Caco-2 (cell line): ENCODE data around the gene KIAA0319L. TPM values are rescaled to one million over a fixed set of nuclear protein-coding genes. Genes with fewer than 3 reads are reported as not detected.

Experiments used
- BruUV-seq: library from RNA; stranded (reverse); fragments of 400-500 nt; replicated peaks from 2 replicates; lab custom pipeline; 2021; lab: Mats Ljungman, UMichigan
- CTCF ChIA-PET: fragments of 300-600 bp; sonication (Branson Sonifier 250); formaldehyde crosslinking; loops from one replicate; lab custom pipeline; 2022; ENCODE audit warnings: antibody characterized with exemption; lab: Charles Lee
- POLR2A ChIA-PET: fragments of 300-600 bp; sonication (Branson Sonifier 250); formaldehyde crosslinking; loops from one replicate; lab custom pipeline; 2022; ENCODE audit warnings: antibody characterized with exemption; lab: Charles Lee
- DNase-seq, 2 experiments: peaks; one replicate each; pipeline versions ENCODE4 v3.0.0 to v3.0.0-alpha.2; 2020 to 2022
- H3K27me3 ChIP-seq: replicated peaks from 2 replicates; pipeline ENCODE4 v1.6.0; 2011; ENCODE audit warnings: low read length; ENCODE audit not compliant: control insufficient read depth, insufficient read depth
- H3K36me3 ChIP-seq: 2 replicates; pipeline ENCODE4 v1.5.1; 2011; ENCODE audit warnings: low read length; ENCODE audit not compliant: control insufficient read depth, insufficient read depth
- H3K4me1 ChIP-seq: fragments of 250-450 bp; sonication (Bioruptor Pico); 2 replicates; pipeline ENCODE4 v1.5.1; 2020; ENCODE audit warnings: mild to moderate bottlenecking
- H3K4me3 ChIP-seq: 2 replicates; pipeline ENCODE4 v1.5.1; 2011; ENCODE audit warnings: low read depth, mild to moderate bottlenecking, control low read depth, low read length
- H3K9me3 ChIP-seq: fragments of 250-450 bp; sonication (Bioruptor Pico); 2 replicates; pipeline ENCODE4 v1.5.1; 2020; ENCODE audit warnings: mild to moderate bottlenecking, moderate library complexity
- H3K27ac Mint-ChIP-seq: one replicate; pipeline ENCODE4 v1.8.0; 2022; ENCODE audit warnings: mixed read lengths; ENCODE audit not compliant: unreplicated experiment
- H3K27me3 Mint-ChIP-seq: one replicate; pipeline ENCODE4 v1.8.0; 2022; ENCODE audit warnings: mixed read lengths; ENCODE audit not compliant: insufficient read depth, unreplicated experiment
- H3K36me3 Mint-ChIP-seq: one replicate; pipeline ENCODE4 v1.8.0; 2022; ENCODE audit warnings: mild to moderate bottlenecking, mixed read lengths; ENCODE audit not compliant: insufficient read depth, unreplicated experiment
- H3K4me1 Mint-ChIP-seq: one replicate; pipeline ENCODE4 v1.8.0; 2022; ENCODE audit warnings: low read depth, mixed read lengths; ENCODE audit not compliant: unreplicated experiment
- H3K4me3 Mint-ChIP-seq: one replicate; pipeline ENCODE4 v1.8.0; 2022; ENCODE audit warnings: mild to moderate bottlenecking, moderate library complexity, mixed read lengths; ENCODE audit not compliant: unreplicated experiment
- H3K9me3 Mint-ChIP-seq: one replicate; pipeline ENCODE4 v1.8.0; 2022; ENCODE audit warnings: mixed read lengths; ENCODE audit not compliant: unreplicated experiment
- intact Hi-C: fragments of 100-400 bp; cut with micrococcal nuclease; formaldehyde crosslinking; loops from one replicate; pipeline ENCODE4 v1.10.0; 2022; ENCODE audit not compliant: unreplicated experiment
- total RNA-seq: library from RNA; stranded (reverse); gene quantifications from 2 replicates; pipeline ENCODE4 v1.2.3, GENCODE V29; 2022
- TF ChIP-seq, protein P1 (sequence below), 2 experiments: fragments of 200-600 bp in 1 of 2; IDR thresholded peaks; 1 replicate in 1 of 2; 2 replicates in 1 of 2; pipeline versions ENCODE4 v1.5.1 to v1.8.0; 2011 to 2022; ENCODE audit warnings: antibody characterized with exemption in 1 of 2, control low read depth in 1 of 2, inconsistent platforms in 1 of 2, low read depth in 1 of 2, low read length in 1 of 2, mild to moderate bottlenecking in 1 of 2, moderate library complexity in 1 of 2; ENCODE audit not compliant: insufficient read depth in 1 of 2, severe bottlenecking in 1 of 2, unreplicated experiment in 1 of 2

Gene KIAA0319L
- total RNA-seq, 1 experiment from 2014 or later: 39.9 TPM

DNA sequence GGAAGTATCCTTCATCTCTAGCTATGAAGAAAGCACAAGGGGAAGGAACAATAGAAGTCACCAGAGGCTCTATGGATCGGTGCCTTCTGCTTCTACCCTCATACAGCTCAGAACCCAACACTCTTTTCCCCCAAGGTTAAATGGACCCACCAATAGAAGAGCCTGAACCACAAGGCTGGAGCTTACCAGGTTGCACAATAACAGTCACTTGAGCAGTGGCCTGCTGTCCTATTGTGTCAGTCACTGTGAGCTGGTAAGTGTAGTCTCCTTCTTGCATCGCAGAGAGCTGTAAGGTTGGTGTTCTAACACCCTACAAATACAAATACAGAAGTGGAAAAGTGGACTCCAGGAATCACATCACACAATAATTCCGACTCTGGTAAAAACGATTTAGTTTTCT lies 103.0 kb downstream of the KIAA0319L start:
- H3K36me3 ChIP-seq: no peaks in the 10 kb centered on the region; the same call in 1 of the 2 replicates
- CTCF ChIA-PET: interaction anchor here (1.8 kb wide), 1 partner anchor 81 kb away, joined by 6 read pairs; no protein-coding TSS in a partner anchor
- H3K27me3 Mint-ChIP-seq: no peaks in the 10 kb centered on the region
- no peaks in the 10 kb centered on the region for H3K4me1 Mint-ChIP-seq
- TF ChIP-seq, protein P1, sequence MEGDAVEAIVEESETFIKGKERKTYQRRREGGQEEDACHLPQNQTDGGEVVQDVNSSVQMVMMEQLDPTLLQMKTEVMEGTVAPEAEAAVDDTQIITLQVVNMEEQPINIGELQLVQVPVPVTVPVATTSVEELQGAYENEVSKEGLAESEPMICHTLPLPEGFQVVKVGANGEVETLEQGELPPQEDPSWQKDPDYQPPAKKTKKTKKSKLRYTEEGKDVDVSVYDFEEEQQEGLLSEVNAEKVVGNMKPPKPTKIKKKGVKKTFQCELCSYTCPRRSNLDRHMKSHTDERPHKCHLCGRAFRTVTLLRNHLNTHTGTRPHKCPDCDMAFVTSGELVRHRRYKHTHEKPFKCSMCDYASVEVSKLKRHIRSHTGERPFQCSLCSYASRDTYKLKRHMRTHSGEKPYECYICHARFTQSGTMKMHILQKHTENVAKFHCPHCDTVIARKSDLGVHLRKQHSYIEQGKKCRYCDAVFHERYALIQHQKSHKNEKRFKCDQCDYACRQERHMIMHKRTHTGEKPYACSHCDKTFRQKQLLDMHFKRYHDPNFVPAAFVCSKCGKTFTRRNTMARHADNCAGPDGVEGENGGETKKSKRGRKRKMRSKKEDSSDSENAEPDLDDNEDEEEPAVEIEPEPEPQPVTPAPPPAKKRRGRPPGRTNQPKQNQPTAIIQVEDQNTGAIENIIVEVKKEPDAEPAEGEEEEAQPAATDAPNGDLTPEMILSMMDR (IDR thresholded peaks at IDR 0.05; ENCODE audit: insufficient read depth in 1 of 2, low read depth in 1 of 2, low read length in 1 of 2, severe bottlenecking in 1 of 2, unreplicated experiment in 1 of 2): no peak
- no peak overlapping the region for H3K27ac Mint-ChIP-seq
- H3K9me3 Mint-ChIP-seq: no peaks in the 10 kb centered on the region
- H3K27me3 ChIP-seq: no peaks in the 10 kb centered on the region
- intact Hi-C loops: no loop called here
- BruUV-seq: no TSS peak
- H3K9me3 ChIP-seq: no peaks in the 10 kb centered on the region
- H3K36me3 Mint-ChIP-seq: peaks cover 14% of the 10 kb centered on the region
- H3K4me1 ChIP-seq: no peaks in the 10 kb centered on the region
- no peak overlapping the region for H3K4me3 ChIP-seq
- no peak for DNase-seq
- POLR2A ChIA-PET: no interaction called here
- H3K4me3 Mint-ChIP-seq: no peak overlapping the region

DNA sequence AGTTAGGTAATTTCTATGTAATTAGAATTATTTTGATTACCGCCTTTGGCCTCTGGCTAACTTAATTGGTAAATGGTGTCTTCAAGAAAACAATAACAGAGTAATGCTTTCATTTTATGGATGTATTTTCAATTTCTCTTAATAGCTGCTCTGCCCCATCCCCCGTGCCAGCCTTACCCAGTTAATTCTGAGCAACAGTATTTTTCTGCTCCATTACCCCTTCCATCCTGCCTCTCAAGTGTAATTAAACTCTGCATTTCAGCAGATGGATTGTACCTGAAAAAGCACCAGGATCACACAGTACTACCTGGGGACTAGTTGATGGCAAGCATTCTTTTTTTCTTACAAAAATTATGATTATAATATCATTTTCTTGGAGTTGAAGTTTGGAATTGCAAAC lies 104.2 kb downstream of the KIAA0319L start:
- intact Hi-C loops: no loop called here
- H3K4me1 ChIP-seq: no peaks in the 10 kb centered on the region
- no peaks in the 10 kb centered on the region; the same call in 1 of the 2 replicates for H3K36me3 ChIP-seq
- no peaks in the 10 kb centered on the region for H3K4me1 Mint-ChIP-seq
- H3K9me3 Mint-ChIP-seq: no peaks in the 10 kb centered on the region
- TF ChIP-seq, protein P1 (IDR thresholded peaks at IDR 0.05; ENCODE audit: insufficient read depth in 1 of 2, low read depth in 1 of 2, low read length in 1 of 2, severe bottlenecking in 1 of 2, unreplicated experiment in 1 of 2): no peak
- H3K4me3 ChIP-seq: no peak overlapping the region
- DNase-seq: no peak
- ChIA-PET POLR2A (no interaction called here), CTCF (no interaction called here)
- peaks cover 14% of the 10 kb centered on the region for H3K36me3 Mint-ChIP-seq
- no peak overlapping the region for H3K27ac Mint-ChIP-seq
- no TSS peak for BruUV-seq
- no peaks in the 10 kb centered on the region for H3K9me3 ChIP-seq
- H3K4me3 Mint-ChIP-seq: no peak overlapping the region
- no peaks in the 10 kb centered on the region for H3K27me3 Mint-ChIP-seq
- no peaks in the 10 kb centered on the region for H3K27me3 ChIP-seq

DNA sequence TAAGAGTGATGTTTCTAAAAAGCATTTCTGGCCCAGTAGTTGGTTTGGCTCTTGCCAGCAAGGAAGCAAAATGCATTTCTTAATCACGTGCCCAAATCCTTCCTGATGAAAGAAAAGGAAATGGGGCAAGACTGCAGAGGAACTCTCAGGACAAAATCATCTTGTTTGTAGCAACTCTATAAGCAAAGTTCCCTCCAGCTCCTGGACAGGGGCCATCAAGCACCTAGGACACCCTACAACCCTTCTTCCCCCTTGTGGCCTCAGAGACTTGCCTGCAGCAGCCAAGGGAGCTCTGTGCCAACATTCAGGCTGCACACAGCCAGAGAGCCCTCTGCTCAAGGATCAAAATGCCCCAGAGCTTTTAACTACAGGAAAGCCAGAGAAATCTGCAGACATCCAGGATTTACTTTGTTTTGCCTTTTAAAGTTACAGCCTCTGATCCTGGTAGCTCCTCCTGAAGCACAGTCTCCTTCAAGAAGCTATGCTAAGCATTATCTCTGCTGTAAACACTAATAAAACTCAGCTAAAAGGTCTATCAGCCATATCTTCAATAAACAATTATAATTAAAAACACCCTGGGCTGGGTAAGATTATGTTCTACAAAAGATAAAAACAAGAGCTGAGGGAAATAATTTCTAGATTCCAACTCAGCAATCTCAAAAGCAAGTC lies 105.0 kb downstream of the KIAA0319L start:
- Histone ChIP-seq H3K9me3 (no peaks in the 10 kb centered on the region), H3K4me1 (no peaks in the 10 kb centered on the region), H3K4me3 (no peak overlapping the region), H3K36me3 (no peaks in the 10 kb centered on the region; the same call in 1 of the 2 replicates), H3K27me3 (no peaks in the 10 kb centered on the region)
- BruUV-seq: no TSS peak
- Mint-ChIP-seq H3K4me1 (no peaks in the 10 kb centered on the region), H3K27me3 (no peaks in the 10 kb centered on the region), H3K4me3 (no peak overlapping the region), H3K9me3 (no peaks in the 10 kb centered on the region), H3K27ac (no peak overlapping the region), H3K36me3 (peaks cover 14% of the 10 kb centered on the region)
- CTCF ChIA-PET: interaction anchor here (0.5 to 2.0 kb wide), 3 partner anchors 82 to 136 kb away, joined by 3 to 24 read pairs (median 4); no protein-coding TSS in a partner anchor
- POLR2A ChIA-PET: no interaction called here
- no peak for DNase-seq
- intact Hi-C loops: no loop called here
- TF ChIP-seq, protein P1 (IDR thresholded peaks at IDR 0.05; ENCODE audit: insufficient read depth in 1 of 2, low read depth in 1 of 2, low read length in 1 of 2, severe bottlenecking in 1 of 2, unreplicated experiment in 1 of 2): no peak
